Right renal cortex interstitium (tissue), 3 donors: ENCODE results near the gene MPP2. TPM values are rescaled to one million over a fixed set of nuclear protein-coding genes. Genes with fewer than 3 reads are reported as not detected.
"Not testable (repeated sequence)": the region's sequence is repeated elsewhere in the genome, so short reads cannot be mapped to it uniquely, and the experiment has no call there.

Experiments
- DNase-seq, 3 donors: peaks; one replicate each; pipeline ENCODE4 v3.0.0-alpha.2; 2013; ENCODE audit warnings: low read depth in 3 of 3, low spot score in 2 of 3
- polyA plus RNA-seq, 3 donors: library from polyadenylated mRNA; unstranded; fragments of 120-200 nt; gene quantifications; one replicate each; pipeline ENCODE4 v1.2.1, GENCODE V29; 2013; ENCODE audit not compliant: insufficient read length in 3 of 3

Gene MPP2, protein sequence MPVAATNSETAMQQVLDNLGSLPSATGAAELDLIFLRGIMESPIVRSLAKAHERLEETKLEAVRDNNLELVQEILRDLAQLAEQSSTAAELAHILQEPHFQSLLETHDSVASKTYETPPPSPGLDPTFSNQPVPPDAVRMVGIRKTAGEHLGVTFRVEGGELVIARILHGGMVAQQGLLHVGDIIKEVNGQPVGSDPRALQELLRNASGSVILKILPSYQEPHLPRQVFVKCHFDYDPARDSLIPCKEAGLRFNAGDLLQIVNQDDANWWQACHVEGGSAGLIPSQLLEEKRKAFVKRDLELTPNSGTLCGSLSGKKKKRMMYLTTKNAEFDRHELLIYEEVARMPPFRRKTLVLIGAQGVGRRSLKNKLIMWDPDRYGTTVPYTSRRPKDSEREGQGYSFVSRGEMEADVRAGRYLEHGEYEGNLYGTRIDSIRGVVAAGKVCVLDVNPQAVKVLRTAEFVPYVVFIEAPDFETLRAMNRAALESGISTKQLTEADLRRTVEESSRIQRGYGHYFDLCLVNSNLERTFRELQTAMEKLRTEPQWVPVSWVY
- polyA plus RNA-seq = 1 to 10 TPM; 5.6 to 5.9 (median 5.8) TPM

- peak in 2 of 3 donors; percentile 79 to 83 for DNase-seq
Measured at GRCh38 chr17:43907425-43907981, at the start of gene MPP2. Gene MPP2 (minus strand): TSS chr17:43907536. CDS start chr17:43904460, 3,076 bp downstream.

GRCh38 chr17:43956222-43956621 is 48.9 kb upstream of the MPP2 start:
- no peak for DNase-seq

DNA sequence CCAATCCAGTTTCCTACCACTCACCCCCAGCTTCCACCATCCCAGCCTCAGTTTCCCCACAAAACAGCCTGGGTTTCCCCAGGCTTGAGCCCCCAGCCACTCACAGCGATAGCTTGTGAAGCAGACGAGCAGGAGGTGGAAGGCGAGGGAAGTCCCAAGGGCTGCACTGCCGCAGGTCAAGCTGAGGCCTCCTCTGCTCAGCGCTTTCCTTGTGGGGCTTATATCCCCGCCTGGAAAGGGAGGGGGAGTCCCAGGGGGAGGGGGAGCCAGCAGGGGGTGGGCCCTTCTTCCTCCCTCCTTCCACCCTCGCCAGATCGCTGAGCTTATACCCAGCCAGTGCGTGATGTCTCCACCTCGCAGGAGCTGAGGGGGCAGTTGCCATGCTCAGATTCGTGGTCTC is 46.4 kb upstream of the MPP2 start, which contains the start of gene PYY:
PYY (minus strand) TSS at position 195 of the 400 bp plus-strand sequence. CDS start 457 bp downstream, outside the sequence.
- DNase-seq = no peak

GRCh38 chr17:43952724-43953666 is 45.7 kb upstream of the MPP2 start:
- DNase-seq = no peak

DNA sequence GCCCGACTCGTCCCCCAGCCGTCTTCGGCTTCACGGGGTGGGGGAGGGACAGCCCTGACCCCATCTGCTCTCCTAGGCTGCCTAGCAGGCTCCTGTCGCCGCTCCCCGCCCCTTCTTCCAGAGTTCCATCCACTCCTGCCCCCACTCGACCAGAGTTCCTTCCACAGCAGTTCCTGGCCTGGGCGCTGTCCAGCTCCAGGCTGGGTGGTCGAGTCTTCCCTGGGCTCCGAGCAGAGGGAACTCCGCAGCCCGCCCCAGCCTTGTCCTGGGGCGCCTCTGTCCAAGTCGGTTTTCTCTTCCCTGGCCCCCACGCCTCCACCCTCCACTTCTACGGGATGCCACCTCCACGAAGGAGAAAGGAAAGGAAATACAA is 45.0 kb upstream of the MPP2 start:
- no peak for DNase-seq

GRCh38 chr17:43951750-43952149 is 44.4 kb upstream of the MPP2 start:
- DNase-seq = no peak

- DNase-seq = no peak
Measured at GRCh38 chr17:43950554-43950953, 43.2 kb upstream of the MPP2 start.

- DNase-seq = no peak
Measured at GRCh38 chr17:43949781-43950180, 42.4 kb upstream of the MPP2 start.

DNA sequence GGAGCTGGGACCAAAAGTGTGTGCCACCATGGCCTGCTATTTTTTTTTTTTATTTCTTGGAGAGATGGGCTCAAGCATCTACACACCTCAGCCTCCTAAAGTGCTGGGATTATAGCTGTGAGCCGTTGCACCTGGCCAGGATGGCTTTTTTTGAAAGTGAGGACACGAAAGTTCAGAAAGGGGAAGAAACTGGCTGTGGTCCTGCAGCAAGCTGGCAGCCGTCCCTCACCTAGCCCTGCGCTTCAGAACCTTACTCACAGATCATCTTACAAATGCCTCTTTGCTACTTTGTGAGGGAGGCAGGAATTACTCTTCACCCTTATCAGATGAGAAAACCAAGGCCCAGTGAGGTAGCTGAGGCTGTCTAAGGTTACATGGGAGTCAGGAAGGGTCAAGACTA is 39.4 kb upstream of the MPP2 start:
- no peak for DNase-seq

- DNase-seq = no peak
Measured at GRCh38 chr17:43945074-43945829, 37.9 kb upstream of the MPP2 start.

DNA sequence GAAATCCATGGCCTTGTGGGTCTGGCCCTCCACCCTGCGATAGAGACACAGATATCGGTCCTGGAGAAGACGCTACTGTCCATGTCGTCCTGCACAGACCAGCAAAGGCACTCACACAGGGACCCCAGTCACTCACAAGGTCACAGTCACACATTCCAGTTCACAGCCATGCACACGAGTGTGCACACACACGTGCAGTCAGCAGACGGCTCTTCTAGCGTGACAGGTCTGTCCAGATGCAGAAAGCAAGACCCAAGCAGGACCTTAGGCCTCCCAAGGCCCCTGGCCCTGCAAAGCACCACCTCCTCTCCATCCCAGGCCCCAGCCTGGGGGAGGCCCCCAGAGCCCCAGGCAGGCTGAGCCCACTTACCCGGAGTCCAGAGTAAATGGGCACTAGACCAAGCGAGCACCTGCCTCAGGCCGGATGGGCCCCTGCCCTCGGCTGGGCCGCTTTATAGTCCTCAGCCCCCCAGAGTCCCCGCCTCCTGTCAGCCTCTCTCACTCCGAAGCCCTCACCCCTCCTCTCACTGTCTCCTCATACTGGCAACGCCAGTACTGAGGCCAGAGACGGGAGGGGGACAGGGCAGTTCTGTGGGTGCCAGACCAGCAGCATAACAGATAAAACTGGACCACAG is 34.8 kb upstream of the MPP2 start, which contains the start of gene PPY:
PPY (minus strand) TSS at position 426 of the 635 bp plus-strand sequence. CDS start 822 bp downstream, outside the sequence.
- DNase-seq = no peak

DNA sequence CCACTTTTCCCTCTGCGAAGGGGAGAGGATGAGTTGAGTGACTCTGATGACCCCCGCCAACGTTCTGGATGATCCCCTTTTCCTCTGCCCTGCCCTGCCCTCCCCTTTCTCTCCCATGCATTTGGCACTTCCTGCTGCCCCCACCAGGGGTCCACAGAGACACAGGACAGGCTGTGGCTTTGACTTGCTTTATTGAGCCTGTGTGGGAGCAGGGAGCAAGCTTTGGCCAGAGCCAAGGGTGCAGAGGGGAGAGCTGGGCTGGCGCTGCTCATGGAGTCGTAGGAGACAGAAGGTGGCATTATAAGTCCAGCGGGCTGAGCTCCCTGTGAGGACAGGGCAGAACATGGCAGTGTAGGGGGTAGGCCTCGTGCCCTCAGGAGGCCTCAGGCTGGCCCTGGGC is 33.3 kb upstream of the MPP2 start:
- DNase-seq = no peak

DNA sequence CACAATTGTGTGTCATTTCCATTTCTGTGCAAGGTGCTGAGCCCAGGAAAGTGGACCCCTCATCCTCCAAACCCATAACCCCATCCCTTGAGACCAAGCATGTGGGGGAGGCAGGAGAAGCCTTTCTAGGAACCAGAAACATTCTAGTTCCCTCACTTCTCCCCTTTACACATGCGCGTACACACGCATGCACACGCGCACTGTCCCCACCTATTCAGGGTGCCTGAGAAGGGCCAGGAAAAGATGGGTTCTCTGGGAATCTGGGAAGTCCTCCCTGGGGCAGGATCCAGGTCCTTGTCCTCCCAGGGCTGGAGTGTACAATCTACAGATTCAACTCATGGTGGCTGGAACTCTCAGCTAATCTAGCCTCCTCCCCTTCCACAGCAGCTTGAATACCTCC is 32.5 kb upstream of the MPP2 start:
- DNase-seq = no peak

- DNase-seq = not testable (repeated sequence)
Measured at GRCh38 chr17:43939452-43939851, 32.1 kb upstream of the MPP2 start.

GRCh38 chr17:43938838-43939182 is 31.5 kb upstream of the MPP2 start:
- no peak for DNase-seq

DNA sequence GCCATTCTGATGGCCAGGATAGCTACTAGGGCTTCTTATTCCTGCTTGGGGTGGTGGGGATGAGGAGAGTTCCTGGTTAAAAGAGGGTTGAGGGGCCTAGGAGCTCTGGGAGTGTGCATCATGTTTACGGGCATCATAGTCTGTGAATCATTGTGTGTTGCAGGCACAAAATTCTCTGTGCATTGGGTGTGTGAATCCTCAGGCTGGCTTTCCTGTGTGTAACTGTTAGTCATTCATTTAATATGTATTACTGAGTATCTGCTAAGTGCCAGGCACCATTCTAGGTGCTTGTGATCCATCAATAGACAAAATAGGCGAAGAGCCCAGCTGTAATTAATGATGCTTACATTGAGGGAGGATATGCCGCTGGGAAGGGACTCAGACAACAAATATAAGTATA is 29.1 kb upstream of the MPP2 start:
- no peak for DNase-seq

DNA sequence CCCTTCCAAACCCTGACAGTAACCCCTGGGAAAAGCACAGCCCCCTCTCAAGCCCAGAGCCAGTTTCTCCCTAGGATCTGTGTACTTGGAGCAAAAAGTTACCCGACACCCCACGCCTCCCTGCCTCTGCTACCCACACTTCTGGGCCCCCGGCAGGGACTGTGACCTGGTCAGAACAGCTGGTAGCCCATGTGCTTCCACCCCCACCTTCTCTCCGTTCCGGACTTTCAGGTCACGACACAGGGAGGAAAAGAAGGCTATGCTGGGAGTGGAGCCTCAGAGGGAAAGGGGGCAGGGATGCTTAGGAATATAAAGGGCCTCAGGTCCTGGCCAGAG is 28.6 kb upstream of the MPP2 start:
- DNase-seq = no peak

GRCh38 chr17:43935204-43935925 is 28.0 kb upstream of the MPP2 start:
- DNase-seq = no peak

DNA sequence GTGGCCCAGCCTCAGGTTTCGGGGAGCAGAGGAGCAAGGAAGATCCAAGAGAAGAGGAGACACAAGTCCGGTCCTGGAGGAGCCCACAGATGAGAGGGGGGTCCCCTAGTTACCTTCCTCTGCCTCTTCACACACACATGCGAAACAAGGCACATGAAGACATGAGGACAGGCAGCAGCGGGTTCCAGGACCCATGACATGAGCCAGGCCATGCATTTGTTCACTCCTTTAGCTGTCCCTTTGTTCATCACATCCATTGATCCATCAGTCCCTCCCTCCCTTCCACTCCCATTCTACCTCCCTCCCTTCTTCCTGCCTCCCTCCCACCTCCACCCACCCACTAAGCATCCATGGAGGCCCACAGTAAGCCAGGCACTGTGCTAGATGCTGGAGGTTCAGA is 25.6 kb upstream of the MPP2 start:
- no peak for DNase-seq
